Right lobe of liver (tissue), 4 donors: ENCODE results near the gene CDKN1C.

Source experiments
- CTCF ChIP-seq, 4 donors: fragments of 200-600 bp in 3 of 4; fragments of 450-650 bp in 1 of 4; IDR thresholded peaks; one replicate each; pipeline versions ENCODE4 v1.5.1 to v1.8.0; 2016 to 2022; ENCODE audit warnings: antibody characterized with exemption in 4 of 4, mild to moderate bottlenecking in 2 of 4
- POLR2A ChIP-seq: fragments of 450-650 bp; IDR thresholded peaks from one replicate; pipeline ENCODE4 v1.6.1; 2017; ENCODE audit warnings: antibody characterized with exemption, mild to moderate bottlenecking
- donor health status: DM: no; HTN: no; CAD: no.
- donor health status: DM: no; HTN: no; CAD: no.
- donor health status: DM: no; HTN: yes; CAD: no.

- no peak for TF ChIP-seq CTCF (IDR thresholded peaks at IDR 0.05)
- no peak for TF ChIP-seq POLR2A
These were observed 1.4 kb upstream of the CDKN1C start for GRCh38 chr11:2886936-2887335.
